GM18511 (cell line): Measurements from ENCODE around the gene LDLRAD4.

Source experiments
- ATAC-seq: cut with Tn5 transposase; IDR thresholded peaks from one replicate; pipeline ENCODE4 v1.9.1; 2021; ENCODE audit warnings: mild to moderate bottlenecking, moderate library complexity; ENCODE audit not compliant: unreplicated experiment

The LDLRAD4 gene

GRCh38 chr18:13302457-13303225 lies 84.1 kb downstream of the LDLRAD4 start:
- ATAC-seq: no peak

GRCh38 chr18:13303756-13304364 lies 85.3 kb downstream of the LDLRAD4 start:
- ATAC-seq: no peak

- no peak for ATAC-seq
Measured at GRCh38 chr18:13305301-13305700, 86.7 kb downstream of the LDLRAD4 start.

- no peak for ATAC-seq
Measured at GRCh38 chr18:13306583-13306982, 88.0 kb downstream of the LDLRAD4 start.

GRCh38 chr18:13308369-13308768 lies 89.8 kb downstream of the LDLRAD4 start:
- no peak for ATAC-seq

GRCh38 chr18:13309031-13309747 lies 90.6 kb downstream of the LDLRAD4 start:
- ATAC-seq: no peak

- no peak for ATAC-seq
Measured at GRCh38 chr18:13309748-13310670, 91.4 kb downstream of the LDLRAD4 start.

GRCh38 chr18:13311193-13311592 lies 92.6 kb downstream of the LDLRAD4 start:
- ATAC-seq: no peak

- ATAC-seq: no peak
Measured at GRCh38 chr18:13312515-13312914, 94.0 kb downstream of the LDLRAD4 start.

- ATAC-seq: no peak
Measured at GRCh38 chr18:13313006-13313686, 94.6 kb downstream of the LDLRAD4 start.

- ATAC-seq: no peak
Measured at GRCh38 chr18:13315000-13315399, 96.4 kb downstream of the LDLRAD4 start.

- no peak for ATAC-seq
Measured at GRCh38 chr18:13316063-13316462, 97.5 kb downstream of the LDLRAD4 start.

- no peak for ATAC-seq
Measured at GRCh38 chr18:13317801-13318200, 99.2 kb downstream of the LDLRAD4 start.

- no peak for ATAC-seq
Measured at GRCh38 chr18:13318731-13319501, 100.4 kb downstream of the LDLRAD4 start.

- ATAC-seq: no peak
Measured at GRCh38 chr18:13319629-13320028, 101.1 kb downstream of the LDLRAD4 start.

- ATAC-seq: no peak
Measured at GRCh38 chr18:13320096-13320495, 101.5 kb downstream of the LDLRAD4 start.

- no peak for ATAC-seq
Measured at GRCh38 chr18:13320891-13321425, 102.4 kb downstream of the LDLRAD4 start.

GRCh38 chr18:13321923-13322322 lies 103.4 kb downstream of the LDLRAD4 start:
- no peak for ATAC-seq

- no peak for ATAC-seq
Measured at GRCh38 chr18:13323186-13323585, 104.6 kb downstream of the LDLRAD4 start.
